Erythroblast (primary cell): Measurements from ENCODE around the gene PTCHD1.

ENCODE experiments used
- GATA1 ChIP-seq: IDR thresholded peaks from 2 replicates; pipeline ENCODE4 v1.6.1; 2011; ENCODE audit warnings: low read depth, mild to moderate bottlenecking, control low read depth, low read length, moderate library complexity
- POLR2A ChIP-seq: IDR thresholded peaks from 2 replicates; pipeline ENCODE4 v1.6.1; 2011; ENCODE audit warnings: mild to moderate bottlenecking, low read length

- TF ChIP-seq POLR2A (no peak), GATA1 (no peak)
These were observed 2.9 kb upstream of the PTCHD1 start for GRCh38 chrX:23331701-23332100.
